HepG2 (cell line): ENCODE measurements around the gene PITX3.

Experiments
- PAF1 ChIP-seq: IDR thresholded peaks from 2 replicates; pipeline ENCODE4 v1.6.1; 2016; ENCODE audit warnings: missing genetic modification reagents, missing compliant biosample characterization
- ZNF274 ChIP-seq: sonication (generic); formaldehyde crosslinking; IDR thresholded peaks from 2 replicates; pipeline ENCODE4 v1.5.1; 2020; ENCODE audit warnings: mild to moderate bottlenecking, missing genetic modification reagents

DNA sequence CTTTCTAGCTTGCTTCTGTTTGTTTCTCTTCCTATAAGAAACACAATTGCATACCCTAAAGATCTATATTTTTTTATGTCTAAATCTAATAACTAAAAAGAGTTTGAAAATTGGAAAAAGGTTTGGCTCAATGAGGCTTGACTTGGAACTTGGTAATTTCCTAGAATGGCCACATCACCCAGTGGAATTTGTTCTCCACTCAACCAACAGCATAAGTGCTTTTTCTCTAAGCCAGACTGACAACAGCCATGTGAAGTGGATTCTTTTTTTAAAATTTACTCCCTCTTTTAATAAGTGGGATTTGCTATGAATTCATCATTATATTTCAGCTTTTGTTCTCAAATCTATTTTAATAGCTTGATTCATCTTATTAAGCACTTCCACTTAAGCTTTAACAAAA is 37.8 kb upstream of the PITX3 start:
- TF ChIP-seq PAF1 (CRISPR knock-in tag) (no peak), ZNF274 (CRISPR knock-in tag) (no peak)
